Calu3 (cell line): ENCODE data around the gene DDOST. TPM values are rescaled to one million over a fixed set of nuclear protein-coding genes. Genes with fewer than 3 reads are reported as not detected.

Experiments used
- Bru-seq: library from RNA; stranded (reverse); fragments of 400-500 nt; gene quantifications from one replicate; lab custom pipeline; 2021; lab: Mats Ljungman, UMichigan
- BruChase-seq, 2 experiments: library from RNA; stranded (reverse); fragments of 400-500 nt; gene quantifications; one replicate each; lab custom pipeline; 2021; lab: Mats Ljungman, UMichigan
- BruUV-seq: library from RNA; stranded (reverse); fragments of 400-500 nt; replicated peaks from 2 replicates; lab custom pipeline; 2021; lab: Mats Ljungman, UMichigan
- CTCF ChIA-PET: fragments of 300-600 bp; sonication (Branson Sonifier 250); formaldehyde crosslinking; loops from one replicate; lab custom pipeline; 2022; ENCODE audit warnings: antibody characterized with exemption; lab: Charles Lee
- DNase-seq: peaks from one replicate; pipeline ENCODE4 v3.0.0; 2022
- H3K27ac Mint-ChIP-seq: one replicate; pipeline ENCODE4 v1.8.0; 2022; ENCODE audit warnings: mixed read lengths; ENCODE audit not compliant: unreplicated experiment
- H3K27me3 Mint-ChIP-seq: one replicate; pipeline ENCODE4 v1.8.0; 2022; ENCODE audit warnings: mixed read lengths; ENCODE audit not compliant: unreplicated experiment
- H3K36me3 Mint-ChIP-seq: one replicate; pipeline ENCODE4 v1.8.0; 2022; ENCODE audit warnings: mild to moderate bottlenecking, moderate library complexity, mixed read lengths; ENCODE audit not compliant: insufficient read depth, unreplicated experiment
- H3K4me1 Mint-ChIP-seq: one replicate; pipeline ENCODE4 v1.8.0; 2022; ENCODE audit warnings: mild to moderate bottlenecking, low read depth, mixed read lengths; ENCODE audit not compliant: unreplicated experiment
- H3K4me3 Mint-ChIP-seq: one replicate; pipeline ENCODE4 v1.8.0; 2022; ENCODE audit warnings: mild to moderate bottlenecking, low read depth, moderate library complexity, mixed read lengths; ENCODE audit not compliant: unreplicated experiment
- H3K9me3 Mint-ChIP-seq: one replicate; pipeline ENCODE4 v1.8.0; 2022; ENCODE audit warnings: low read depth, mixed read lengths; ENCODE audit not compliant: unreplicated experiment
- intact Hi-C: fragments of 100-400 bp; cut with micrococcal nuclease; formaldehyde crosslinking; loops from one replicate; pipeline ENCODE4 v1.10.0; 2022; ENCODE audit not compliant: unreplicated experiment
- long read RNA-seq: library from polyadenylated mRNA; stranded (forward); transcript quantifications from one replicate; pipeline ENCODE4 v2.0.0, GENCODE V29; 2022
- total RNA-seq: library from RNA; stranded (reverse); gene quantifications from 2 replicates; pipeline ENCODE4 v1.2.3, GENCODE V29; 2022
- TF ChIP-seq, protein P1 (sequence below): fragments of 200-600 bp; IDR thresholded peaks from one replicate; pipeline ENCODE4 v1.8.0; 2022; ENCODE audit warnings: antibody characterized with exemption; ENCODE audit not compliant: unreplicated experiment

Gene DDOST
- total RNA-seq (266 and 278 TPM in 2 replicates), Bru-seq, nascent RNA (percentile 89 among the genes with signal in this experiment), BruChase-seq, experiment 1, labeled RNA remaining after a 6-hour chase (percentile 96 among the genes with signal in this experiment), BruChase-seq, experiment 2, labeled RNA remaining after a 2-hour chase (percentile 90 among the genes with signal in this experiment)
- long read RNA-seq, transcript DDOST-202 (11 exons, 2,126 nt), result major isoform, 772 of 819 reads
- long read RNA-seq, partial matches to known transcripts, result 28 of 819 reads
- long read RNA-seq, other reads (novel, unspliced or antisense), result 18 of 819 reads

DNA sequence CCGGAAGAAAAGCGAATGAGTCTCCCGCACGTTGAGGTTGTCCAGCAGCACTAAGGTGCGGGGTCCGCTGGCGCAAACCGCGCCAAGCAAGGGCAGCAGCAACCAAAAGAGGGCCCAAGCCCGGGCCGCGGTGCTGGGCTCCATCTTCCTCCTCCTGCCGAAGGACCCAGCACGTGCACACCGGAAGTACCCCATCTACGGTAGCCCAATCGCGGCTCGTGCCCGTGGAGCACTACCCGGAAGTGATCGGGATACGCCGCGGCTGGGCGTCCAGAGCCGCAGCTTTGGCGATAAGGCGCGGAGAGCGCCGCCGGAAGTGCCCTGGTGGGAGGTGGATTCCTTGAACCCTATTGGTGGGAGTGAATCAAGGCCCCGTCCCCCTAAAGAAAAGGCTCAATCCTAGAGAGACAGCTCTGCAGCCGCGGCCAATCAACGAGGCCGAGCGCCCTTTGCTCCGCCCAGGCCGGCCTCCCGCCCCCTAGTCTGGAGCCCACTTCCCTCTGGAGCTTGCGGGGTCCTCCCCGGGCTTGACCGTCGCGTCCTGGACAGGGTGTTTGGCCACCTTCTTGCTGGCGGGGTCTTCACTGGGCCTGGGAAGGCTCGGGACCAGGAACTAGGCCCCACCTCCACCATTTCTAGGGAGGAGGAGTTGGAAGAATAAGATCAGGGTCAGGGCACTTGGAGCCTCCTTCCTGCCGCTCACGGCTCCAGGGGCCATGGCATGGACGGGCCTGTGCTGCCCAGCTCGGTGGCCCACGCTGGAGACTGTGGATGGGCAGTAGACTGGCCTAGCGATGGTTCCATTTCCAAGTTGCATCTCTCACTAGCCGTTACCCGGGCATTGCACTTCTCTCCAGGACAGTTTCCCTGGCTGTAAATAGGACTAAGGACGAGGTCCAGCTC, at the start of gene DDOST:
Gene DDOST (minus strand): TSS at position 163 of the 903 bp plus-strand sequence. CDS start 19 bp downstream, at position 144.
- H3K27ac Mint-ChIP-seq, result peak within 1 kb of the TSS; percentile 66
- no peaks in the 10 kb centered on the region for H3K9me3 Mint-ChIP-seq
- TSS peak; percentile 93 for BruUV-seq
- H3K4me3 Mint-ChIP-seq, result peak within 1 kb of the TSS; percentile 89
- peak; percentile 92 for DNase-seq
- CTCF ChIA-PET, result interaction anchor here (0.6 to 1.1 kb wide), 2 partner anchors 27 to 65 kb away, joined by 3 to 12 read pairs; no protein-coding TSS in a partner anchor
- H3K36me3 Mint-ChIP-seq, result peaks cover 46% of the 10 kb centered on the region
- H3K27me3 Mint-ChIP-seq, result no peaks in the 10 kb centered on the region
- peaks cover 22% of the 10 kb centered on the region for H3K4me1 Mint-ChIP-seq
- intact Hi-C loops, result no loop called here
- TF ChIP-seq, protein P1, sequence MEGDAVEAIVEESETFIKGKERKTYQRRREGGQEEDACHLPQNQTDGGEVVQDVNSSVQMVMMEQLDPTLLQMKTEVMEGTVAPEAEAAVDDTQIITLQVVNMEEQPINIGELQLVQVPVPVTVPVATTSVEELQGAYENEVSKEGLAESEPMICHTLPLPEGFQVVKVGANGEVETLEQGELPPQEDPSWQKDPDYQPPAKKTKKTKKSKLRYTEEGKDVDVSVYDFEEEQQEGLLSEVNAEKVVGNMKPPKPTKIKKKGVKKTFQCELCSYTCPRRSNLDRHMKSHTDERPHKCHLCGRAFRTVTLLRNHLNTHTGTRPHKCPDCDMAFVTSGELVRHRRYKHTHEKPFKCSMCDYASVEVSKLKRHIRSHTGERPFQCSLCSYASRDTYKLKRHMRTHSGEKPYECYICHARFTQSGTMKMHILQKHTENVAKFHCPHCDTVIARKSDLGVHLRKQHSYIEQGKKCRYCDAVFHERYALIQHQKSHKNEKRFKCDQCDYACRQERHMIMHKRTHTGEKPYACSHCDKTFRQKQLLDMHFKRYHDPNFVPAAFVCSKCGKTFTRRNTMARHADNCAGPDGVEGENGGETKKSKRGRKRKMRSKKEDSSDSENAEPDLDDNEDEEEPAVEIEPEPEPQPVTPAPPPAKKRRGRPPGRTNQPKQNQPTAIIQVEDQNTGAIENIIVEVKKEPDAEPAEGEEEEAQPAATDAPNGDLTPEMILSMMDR, result no peak

DNA sequence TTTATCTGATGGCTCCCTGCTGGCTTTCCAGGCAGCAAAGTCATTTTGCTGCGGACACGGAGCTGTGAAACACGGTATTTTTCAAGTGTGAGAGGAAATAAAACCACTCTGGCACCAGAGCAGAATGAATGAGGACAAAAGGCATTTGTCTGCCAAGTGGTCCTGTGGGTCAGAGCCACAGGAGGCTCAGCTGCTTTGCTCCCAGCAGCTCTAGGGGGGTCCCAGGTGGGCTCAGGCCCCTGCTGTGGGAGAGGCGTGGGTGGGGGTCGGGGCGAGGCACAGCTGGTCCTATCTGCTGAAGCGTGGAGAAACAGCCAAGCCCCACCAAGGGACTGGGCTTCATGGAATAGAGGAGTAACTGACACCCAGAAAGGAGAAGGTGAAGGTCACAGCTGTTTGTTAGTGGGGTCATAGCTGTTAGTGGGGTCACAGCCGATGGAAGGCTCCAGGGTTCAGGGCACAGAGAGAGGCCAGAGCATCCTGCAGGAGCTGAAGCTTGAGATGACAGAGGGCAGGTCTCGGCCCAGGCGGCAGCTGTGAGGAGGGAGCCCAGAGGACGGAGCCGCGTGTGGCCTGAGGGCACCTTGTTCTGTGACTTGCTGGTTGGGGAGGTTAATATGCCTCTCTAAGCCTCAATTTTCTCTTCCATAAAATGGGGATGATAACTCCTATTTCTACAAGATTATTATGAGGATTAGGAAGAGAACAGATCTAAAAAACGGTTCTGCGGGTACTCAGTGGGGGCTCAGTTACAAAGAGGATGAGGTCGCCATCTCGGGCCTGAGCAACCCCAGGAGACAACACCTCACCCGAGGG, 49.5 kb upstream of the DDOST start:
- H3K27me3 Mint-ChIP-seq, result peaks cover under 1% of the 10 kb centered on the region
- no peak overlapping the region for H3K27ac Mint-ChIP-seq
- no peaks in the 10 kb centered on the region for H3K9me3 Mint-ChIP-seq
- TF ChIP-seq, protein P1, result no peak
- intact Hi-C loops, result no loop called here
- CTCF ChIA-PET, result interaction anchor here (1.4 kb wide), 1 partner anchor 14 kb away, joined by 4 read pairs; no protein-coding TSS in a partner anchor
- no peaks in the 10 kb centered on the region for H3K36me3 Mint-ChIP-seq
- H3K4me3 Mint-ChIP-seq, result no peak overlapping the region
- no TSS peak for BruUV-seq
- DNase-seq, result no peak
- H3K4me1 Mint-ChIP-seq, result no peaks in the 10 kb centered on the region

DNA sequence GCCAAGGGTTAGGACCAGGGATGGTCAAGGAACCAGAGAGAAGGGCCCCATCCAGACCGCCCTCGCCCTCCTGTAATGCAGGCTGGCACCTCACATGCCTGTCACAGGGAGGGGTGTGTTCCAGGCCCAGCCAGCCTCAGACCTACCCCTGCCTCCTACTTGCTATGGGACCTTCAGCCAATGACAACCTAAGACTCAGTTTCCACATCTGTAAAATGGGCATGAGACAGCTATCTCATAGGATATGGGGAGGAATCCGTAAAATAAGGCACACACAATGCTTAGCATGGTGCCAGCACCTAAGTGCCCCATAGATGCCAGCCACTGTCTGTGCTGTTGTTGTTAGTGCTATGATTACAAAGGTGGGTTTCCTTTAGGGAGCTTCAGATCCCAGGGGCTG, 48.7 kb upstream of the DDOST start:
- TF ChIP-seq, protein P1, result no peak
- no TSS peak for BruUV-seq
- intact Hi-C loops, result no loop called here
- H3K9me3 Mint-ChIP-seq, result no peaks in the 10 kb centered on the region
- no peak overlapping the region for H3K27ac Mint-ChIP-seq
- no peaks in the 10 kb centered on the region for H3K4me1 Mint-ChIP-seq
- no peak for DNase-seq
- H3K4me3 Mint-ChIP-seq, result no peak overlapping the region
- no peaks in the 10 kb centered on the region for H3K27me3 Mint-ChIP-seq
- H3K36me3 Mint-ChIP-seq, result no peaks in the 10 kb centered on the region
- CTCF ChIA-PET, result interaction anchor here (1.4 kb wide), 1 partner anchor 13 kb away, joined by 4 read pairs; no protein-coding TSS in a partner anchor

DNA sequence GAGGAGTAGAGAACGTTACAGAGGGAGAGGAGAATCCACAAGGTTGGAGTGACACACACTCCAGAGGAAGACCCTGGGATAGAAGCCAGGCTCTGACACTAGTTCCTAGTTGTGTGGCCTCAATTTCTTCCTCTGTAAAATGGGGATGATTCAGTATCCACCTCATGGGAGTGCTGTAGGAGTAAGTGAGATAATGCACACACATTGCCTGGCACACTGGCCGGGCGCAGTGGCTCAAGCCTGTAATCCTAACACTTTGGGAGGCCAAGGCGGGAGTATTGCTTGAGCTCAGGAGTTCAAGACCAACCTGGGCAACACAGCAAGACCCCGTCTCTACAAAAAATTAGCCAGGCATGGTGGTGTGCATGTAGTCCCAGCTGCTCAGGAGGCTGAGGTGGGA, 47.7 kb upstream of the DDOST start:
- H3K4me3 Mint-ChIP-seq, result no peak overlapping the region
- H3K27ac Mint-ChIP-seq, result no peak overlapping the region
- H3K36me3 Mint-ChIP-seq, result no peaks in the 10 kb centered on the region
- TF ChIP-seq, protein P1, result no peak
- H3K9me3 Mint-ChIP-seq, result no peaks in the 10 kb centered on the region
- peaks cover under 1% of the 10 kb centered on the region for H3K27me3 Mint-ChIP-seq
- intact Hi-C loops, result no loop called here
- H3K4me1 Mint-ChIP-seq, result no peaks in the 10 kb centered on the region
- BruUV-seq, result no TSS peak
- CTCF ChIA-PET, result no interaction called here
- DNase-seq, result no peak
